Measurements from ENCODE around the gene MAP1LC3A.

DNA sequence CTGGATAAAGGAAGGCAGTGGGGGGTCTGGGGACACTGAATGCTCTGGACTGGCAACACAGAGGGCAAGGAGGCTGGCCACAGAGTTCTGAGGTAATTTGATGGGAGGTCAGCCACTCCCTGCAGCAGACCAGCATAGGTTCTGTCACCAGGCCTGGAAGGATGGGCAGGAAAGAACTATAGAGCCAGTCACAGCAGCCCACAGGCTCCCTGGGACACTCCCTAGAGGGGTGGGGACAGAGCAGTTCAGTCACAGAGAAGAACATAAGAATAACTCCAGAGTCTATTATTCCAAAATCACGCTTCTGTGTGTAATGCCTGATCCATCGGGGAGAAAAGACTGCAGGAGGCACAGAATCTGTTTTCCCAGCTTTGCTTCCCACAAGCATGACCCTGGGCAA is 22.7 kb upstream of the MAP1LC3A start:
- TF ChIP-seq POLR2A (IDR thresholded peaks at IDR 0.05; ENCODE audit: low read depth, low read length) = no peak
- no peak for TF ChIP-seq POLR2AphosphoS5 (IDR thresholded peaks at IDR 0.05; ENCODE audit: low read depth, low read length)
- no peak for TF ChIP-seq TAF1 (IDR thresholded peaks at IDR 0.05; ENCODE audit: low read depth, low read length)
- no peak for TF ChIP-seq POU2F2 (IDR thresholded peaks at IDR 0.05; ENCODE audit: low read depth, low read length)
